ENCODE results near the gene SHC3.

Gene SHC3

GRCh38 chr9:88990041-88990728, 188.4 kb downstream of the SHC3 start:
- DNase-seq (ENCODE audit: extremely low read depth in 1 of 2, low read depth in 1 of 2) = no peak

- no peak for DNase-seq (ENCODE audit: extremely low read depth in 1 of 2, low read depth in 1 of 2)
Observed at GRCh38 chr9:88988796-88989641, 189.6 kb downstream of the SHC3 start.

- DNase-seq (ENCODE audit: extremely low read depth in 1 of 2, low read depth in 1 of 2) = no peak
Observed at GRCh38 chr9:88987661-88988060, 191.0 kb downstream of the SHC3 start.

GRCh38 chr9:88986776-88987175, 191.8 kb downstream of the SHC3 start:
- DNase-seq (ENCODE audit: extremely low read depth in 1 of 2, low read depth in 1 of 2) = no peak

GRCh38 chr9:88985616-88986015, 193.0 kb downstream of the SHC3 start:
- no peak for DNase-seq (ENCODE audit: extremely low read depth in 1 of 2, low read depth in 1 of 2)

- no peak for DNase-seq (ENCODE audit: extremely low read depth in 1 of 2, low read depth in 1 of 2)
Observed at GRCh38 chr9:88984543-88984883, 194.1 kb downstream of the SHC3 start.

GRCh38 chr9:88983865-88984542, 194.6 kb downstream of the SHC3 start:
- DNase-seq (ENCODE audit: extremely low read depth in 1 of 2, low read depth in 1 of 2) = no peak

GRCh38 chr9:88980740-88981203, 197.8 kb downstream of the SHC3 start:
- DNase-seq (ENCODE audit: extremely low read depth in 1 of 2, low read depth in 1 of 2) = no peak

GRCh38 chr9:88979791-88980190, 198.8 kb downstream of the SHC3 start:
- DNase-seq (ENCODE audit: extremely low read depth in 1 of 2, low read depth in 1 of 2) = no peak

GRCh38 chr9:88979021-88979420, 199.6 kb downstream of the SHC3 start:
- no peak for DNase-seq (ENCODE audit: extremely low read depth in 1 of 2, low read depth in 1 of 2)

- no peak for DNase-seq (ENCODE audit: extremely low read depth in 1 of 2, low read depth in 1 of 2)
Observed at GRCh38 chr9:88978034-88978433, 200.6 kb downstream of the SHC3 start.

- DNase-seq (ENCODE audit: extremely low read depth in 1 of 2, low read depth in 1 of 2) = no peak
Observed at GRCh38 chr9:88976890-88977257, 201.7 kb downstream of the SHC3 start.

GRCh38 chr9:88975966-88976889, 202.4 kb downstream of the SHC3 start:
- no peak for DNase-seq (ENCODE audit: extremely low read depth in 1 of 2, low read depth in 1 of 2)

- DNase-seq (ENCODE audit: extremely low read depth in 1 of 2, low read depth in 1 of 2) = no peak
Observed at GRCh38 chr9:88974641-88975040, 204.0 kb downstream of the SHC3 start.

- DNase-seq (ENCODE audit: extremely low read depth in 1 of 2, low read depth in 1 of 2) = no peak
Observed at GRCh38 chr9:88973281-88974045, 205.2 kb downstream of the SHC3 start.

- no peak for DNase-seq (ENCODE audit: extremely low read depth in 1 of 2, low read depth in 1 of 2)
Observed at GRCh38 chr9:88972401-88972800, 206.2 kb downstream of the SHC3 start.

GRCh38 chr9:88971131-88971960, 207.3 kb downstream of the SHC3 start:
- DNase-seq (ENCODE audit: extremely low read depth in 1 of 2, low read depth in 1 of 2) = no peak

GRCh38 chr9:88969646-88970373, 208.8 kb downstream of the SHC3 start:
- no peak for DNase-seq (ENCODE audit: extremely low read depth in 1 of 2, low read depth in 1 of 2)
